AG10803 (cell line): Measurements from ENCODE around the gene IRF4.

Experiments
- DNase-seq: peaks from one replicate; pipeline ENCODE4 v3.0.0; 2010; ENCODE audit warnings: low read depth
- H3K4me3 ChIP-seq: 2 replicates; pipeline ENCODE4 v1.5.1; 2011; ENCODE audit warnings: mild to moderate bottlenecking, low read length, control low read depth
- TF ChIP-seq, protein P1 (sequence below): conservative IDR thresholded peaks from 2 replicates; pipeline ENCODE4 v1.5.1; 2011; ENCODE audit warnings: mild to moderate bottlenecking, low read length, control low read depth, inconsistent platforms

Gene IRF4

DNA sequence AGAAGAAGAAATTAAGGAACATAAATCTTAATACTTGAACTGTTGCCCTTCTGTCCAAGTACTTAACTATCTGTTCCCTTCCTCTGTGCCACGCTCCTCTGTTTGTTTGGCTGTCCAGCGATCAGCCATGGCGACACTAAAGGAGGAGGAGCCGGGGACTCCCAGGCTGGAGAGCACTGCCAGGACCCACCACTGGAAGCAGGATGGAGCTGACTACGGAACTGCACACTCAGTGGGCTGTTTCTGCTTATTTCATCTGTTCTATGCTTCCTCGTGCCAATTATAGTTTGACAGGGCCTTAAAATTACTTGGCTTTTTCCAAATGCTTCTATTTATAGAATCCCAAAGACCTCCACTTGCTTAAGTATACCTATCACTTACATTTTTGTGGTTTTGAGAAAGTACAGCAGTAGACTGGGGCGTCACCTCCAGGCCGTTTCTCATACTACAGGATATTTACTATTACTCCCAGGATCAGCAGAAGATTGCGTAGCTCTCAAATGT is 17.1 kb downstream of the IRF4 start:
- H3K4me3 ChIP-seq: no peak overlapping the region
- DNase-seq: peak; percentile 26
- TF ChIP-seq, protein P1, sequence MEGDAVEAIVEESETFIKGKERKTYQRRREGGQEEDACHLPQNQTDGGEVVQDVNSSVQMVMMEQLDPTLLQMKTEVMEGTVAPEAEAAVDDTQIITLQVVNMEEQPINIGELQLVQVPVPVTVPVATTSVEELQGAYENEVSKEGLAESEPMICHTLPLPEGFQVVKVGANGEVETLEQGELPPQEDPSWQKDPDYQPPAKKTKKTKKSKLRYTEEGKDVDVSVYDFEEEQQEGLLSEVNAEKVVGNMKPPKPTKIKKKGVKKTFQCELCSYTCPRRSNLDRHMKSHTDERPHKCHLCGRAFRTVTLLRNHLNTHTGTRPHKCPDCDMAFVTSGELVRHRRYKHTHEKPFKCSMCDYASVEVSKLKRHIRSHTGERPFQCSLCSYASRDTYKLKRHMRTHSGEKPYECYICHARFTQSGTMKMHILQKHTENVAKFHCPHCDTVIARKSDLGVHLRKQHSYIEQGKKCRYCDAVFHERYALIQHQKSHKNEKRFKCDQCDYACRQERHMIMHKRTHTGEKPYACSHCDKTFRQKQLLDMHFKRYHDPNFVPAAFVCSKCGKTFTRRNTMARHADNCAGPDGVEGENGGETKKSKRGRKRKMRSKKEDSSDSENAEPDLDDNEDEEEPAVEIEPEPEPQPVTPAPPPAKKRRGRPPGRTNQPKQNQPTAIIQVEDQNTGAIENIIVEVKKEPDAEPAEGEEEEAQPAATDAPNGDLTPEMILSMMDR: peak; percentile 21

DNA sequence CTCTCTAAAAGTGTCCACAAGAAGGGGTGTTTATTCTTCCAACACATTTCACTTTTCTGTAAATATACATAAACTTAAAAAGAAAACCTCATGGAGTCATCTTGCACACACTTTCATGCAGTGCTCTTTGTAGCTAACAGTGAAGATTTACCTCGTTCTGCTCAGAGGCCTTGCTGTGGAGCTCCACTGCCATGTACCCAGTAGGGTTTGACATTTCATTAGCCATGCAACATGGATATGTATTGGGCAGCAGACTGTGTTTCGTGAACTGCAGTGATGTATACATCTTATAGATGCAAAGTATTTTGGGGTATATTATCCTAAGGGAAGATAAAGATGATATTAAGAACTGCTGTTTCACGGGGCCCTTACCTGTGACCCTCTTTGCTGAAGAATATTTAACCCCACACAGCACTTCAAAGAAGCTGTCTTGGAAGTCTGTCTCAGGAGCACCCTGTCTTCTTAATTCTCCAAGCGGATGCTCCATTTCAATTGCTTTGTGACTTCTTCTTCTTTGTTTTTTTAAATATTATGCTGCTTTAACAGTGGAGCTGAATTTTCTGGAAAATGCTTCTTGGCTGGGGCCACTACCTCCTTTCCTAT is 17.9 kb downstream of the IRF4 start:
- TF ChIP-seq, protein P1: no peak

DNA sequence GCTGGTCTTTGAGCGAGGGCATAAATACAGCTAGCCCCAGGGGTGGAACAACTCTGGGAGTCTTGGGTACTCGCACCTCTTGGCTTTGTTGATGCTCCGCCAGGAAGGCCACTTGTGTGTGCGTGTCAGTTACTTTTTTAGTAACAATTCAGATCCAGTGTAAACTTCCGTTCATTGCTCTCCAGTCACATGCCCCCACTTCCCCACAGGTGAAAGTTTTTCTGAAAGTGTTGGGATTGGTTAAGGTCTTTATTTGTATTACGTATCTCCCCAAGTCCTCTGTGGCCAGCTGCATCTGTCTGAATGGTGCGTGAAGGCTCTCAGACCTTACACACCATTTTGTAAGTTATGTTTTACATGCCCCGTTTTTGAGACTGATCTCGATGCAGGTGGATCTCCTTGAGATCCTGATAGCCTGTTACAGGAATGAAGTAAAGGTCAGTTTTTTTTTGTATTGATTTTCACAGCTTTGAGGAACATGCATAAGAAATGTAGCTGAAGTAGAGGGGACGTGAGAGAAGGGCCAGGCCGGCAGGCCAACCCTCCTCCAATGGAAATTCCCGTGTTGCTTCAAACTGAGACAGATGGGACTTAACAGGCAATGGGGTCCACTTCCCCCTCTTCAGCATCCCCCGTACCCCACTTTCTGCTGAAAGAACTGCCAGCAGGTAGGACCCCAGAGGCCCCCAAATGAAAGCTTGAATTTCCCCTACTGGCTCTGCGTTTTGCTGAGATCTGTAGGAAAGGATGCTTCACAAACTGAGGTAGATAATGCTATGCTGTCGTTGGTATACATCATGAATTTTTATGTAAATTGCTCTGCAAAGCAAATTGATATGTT is 19.2 kb downstream of the IRF4 start:
- no peak overlapping the region for H3K4me3 ChIP-seq
- DNase-seq: no peak
- TF ChIP-seq, protein P1: no peak

More for the DNA sequence above, 17.9 kb downstream of the IRF4 start:
- no peak for DNase-seq
- no peak overlapping the region for H3K4me3 ChIP-seq

DNA sequence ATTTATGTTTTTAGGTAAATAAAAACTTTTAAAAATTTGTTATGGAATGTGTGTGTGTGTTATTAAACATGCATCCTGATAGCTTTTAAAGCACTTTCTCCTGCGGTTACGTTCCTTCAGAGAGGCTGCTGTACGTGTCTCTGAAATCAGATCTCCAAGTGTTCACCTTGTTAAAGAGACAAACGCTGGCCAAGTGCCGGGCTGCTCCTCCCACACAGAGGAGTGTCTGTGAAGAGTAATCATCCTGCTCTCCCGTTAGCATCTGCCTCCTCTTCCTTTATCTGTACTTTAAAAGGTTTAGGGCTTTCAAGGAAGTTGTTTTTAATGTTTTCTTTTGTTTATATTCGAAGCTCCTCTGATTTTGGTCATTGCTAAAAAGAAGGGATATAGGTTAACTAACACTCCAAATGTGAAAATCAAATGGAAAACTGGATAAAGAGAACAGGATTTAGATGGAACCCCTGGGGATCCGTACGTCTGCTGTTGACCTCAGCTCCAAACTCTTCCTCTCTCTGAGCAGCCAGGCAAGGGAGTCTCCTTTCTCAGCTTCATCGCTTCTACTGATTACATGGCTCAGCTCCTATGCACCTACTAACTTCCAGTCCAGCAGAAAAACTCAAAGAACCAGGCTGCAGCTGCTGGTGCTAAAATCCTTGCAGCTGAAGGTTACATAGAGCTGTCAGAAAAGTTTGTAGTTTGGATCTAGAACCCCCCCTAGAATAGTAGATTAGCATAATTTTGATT is 20.0 kb downstream of the IRF4 start:
- H3K4me3 ChIP-seq: no peak overlapping the region
- TF ChIP-seq, protein P1: no peak
- no peak for DNase-seq

DNA sequence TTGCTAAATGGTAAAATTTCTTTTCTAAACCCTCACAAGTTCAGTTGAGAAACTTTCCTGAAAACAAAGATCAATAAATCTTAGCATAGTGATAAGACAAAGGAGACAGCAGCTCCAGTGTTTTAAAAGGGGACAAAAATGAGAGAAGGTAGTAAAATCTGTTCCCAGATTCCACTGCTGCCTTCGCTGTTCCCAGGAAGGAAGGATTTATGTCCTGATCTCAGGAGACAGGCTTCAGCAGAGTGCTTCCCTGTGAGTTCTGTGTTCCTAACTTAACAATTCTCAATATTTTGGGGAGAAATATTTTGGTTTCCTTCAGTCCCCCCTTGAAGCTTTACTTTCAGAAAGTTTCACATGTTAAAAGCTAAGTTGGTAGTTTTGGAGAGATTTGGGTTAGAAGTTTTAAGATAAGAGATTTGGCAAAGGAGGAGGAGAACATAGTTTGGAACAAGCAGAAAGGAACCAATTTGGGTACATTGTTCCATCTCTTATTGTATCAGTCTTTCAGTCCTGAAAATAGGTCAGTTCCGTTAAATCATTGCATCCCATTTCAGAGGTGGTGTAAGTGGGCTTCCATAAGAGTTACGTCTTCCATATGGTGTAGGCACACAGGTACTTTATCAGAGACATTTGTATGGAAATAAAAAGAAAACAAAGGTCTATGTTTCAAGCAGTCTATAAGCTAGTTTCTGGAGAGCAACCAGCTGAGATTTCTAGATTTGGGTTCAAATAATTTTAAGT is 20.8 kb downstream of the IRF4 start:
- H3K4me3 ChIP-seq: no peak overlapping the region
- TF ChIP-seq, protein P1: no peak
- DNase-seq: no peak

DNA sequence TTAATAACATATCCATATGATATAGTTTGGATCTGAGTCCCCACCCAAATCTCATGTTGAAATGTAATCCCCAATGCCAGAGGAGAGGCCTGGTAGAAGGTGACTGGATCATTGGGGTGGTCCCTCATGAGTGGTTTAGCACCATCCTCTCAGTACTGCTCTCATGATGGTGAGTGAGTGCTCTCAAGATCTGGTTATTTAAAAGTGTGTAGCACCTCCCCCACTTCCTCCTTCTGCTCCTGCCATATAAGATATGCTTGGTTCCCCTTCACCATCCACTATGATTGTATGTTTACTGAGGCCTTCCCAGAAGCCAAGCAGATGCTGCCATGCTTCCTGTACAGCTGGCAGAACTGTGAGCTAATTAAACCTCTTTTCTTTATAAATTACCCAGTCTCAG is 22.9 kb downstream of the IRF4 start:
- DNase-seq: no peak
- H3K4me3 ChIP-seq: no peak overlapping the region
- TF ChIP-seq, protein P1: no peak
